HCT116 (cell line): ENCODE data around the gene INPP5B. TPM values are rescaled to one million over a fixed set of nuclear protein-coding genes. Genes with fewer than 3 reads are reported as not detected.

Experiments used
- ATAC-seq: fragments of 200-7000 bp; cut with Tn5 transposase; 2 replicates; pipeline ENCODE4 v1.9.1; 2020; ENCODE audit warnings: mild to moderate bottlenecking, moderate library complexity
- BruUV-seq: library from RNA; stranded (reverse); fragments of 400-500 nt; replicated peaks from 2 replicates; lab custom pipeline; 2021; lab: Mats Ljungman, UMichigan
- CTCF ChIA-PET: fragments of 300-600 bp; sonication (Branson Sonifier 250); formaldehyde crosslinking; loops from one replicate; lab custom pipeline; 2021; ENCODE audit warnings: antibody characterized with exemption; lab: Charles Lee
- POLR2A ChIA-PET: fragments of 300-600, 350-600 bp; sonication (Branson Sonifier 250); formaldehyde crosslinking; loops from one replicate; lab custom pipeline; 2021; ENCODE audit warnings: antibody characterized with exemption; lab: Charles Lee
- RAD21 ChIA-PET, 2 experiments: fragments of 300-600 bp; sonication (Branson Sonifier 250); formaldehyde crosslinking; loops; one replicate each; lab custom pipeline; 2023; ENCODE audit warnings: low total read pairs in 2 of 2; ENCODE audit not compliant: uncharacterized antibody in 2 of 2, unreplicated experiment in 2 of 2, low non-redundant PET in 1 of 2; lab: Charles Lee
- DNase-seq: peaks from one replicate; pipeline ENCODE4 v3.0.0-alpha.2; 2010; ENCODE audit warnings: low read depth, low spot score
- H2AFZ ChIP-seq: fragments of 200-600 bp; shearing (Covaris generic), sonication (generic); 2 replicates; pipeline ENCODE4 v1.6.1; 2017; ENCODE audit warnings: low read depth, mixed run types, mixed read lengths, antibody characterized with exemption, low read length; ENCODE audit not compliant: poor library complexity, severe bottlenecking
- H3K27ac ChIP-seq: 2 replicates; pipeline ENCODE4 v1.5.1; 2012; ENCODE audit warnings: low read depth, low read length
- H3K27me3 ChIP-seq: fragments of 200-600 bp; sonication (generic); 2 replicates; pipeline ENCODE4 v1.6.1; 2016; ENCODE audit warnings: mixed run types, low read length, mixed read lengths; ENCODE audit not compliant: insufficient read depth
- H3K36me3 ChIP-seq, 2 experiments: fragments of 200-500 bp in 1 of 2; fragments of 200-600 bp in 1 of 2; sonication (Bioruptor generic) in 1 of 2; sonication (generic) in 1 of 2; 2 replicates each; pipeline versions ENCODE4 v1.5.1 to v1.6.1; 2014 to 2016; ENCODE audit warnings: low read length in 2 of 2, inconsistent platforms in 1 of 2, mixed read lengths in 1 of 2, mixed run types in 1 of 2; ENCODE audit not compliant: insufficient read depth in 2 of 2, control insufficient read depth in 1 of 2
- H3K4me1 ChIP-seq, 2 experiments: fragments of 200-600 bp in 1 of 2; sonication (generic) in 1 of 2; 2 replicates each; pipeline versions ENCODE4 v1.5.1 to v1.6.1; 2012 to 2017; ENCODE audit warnings: low read length in 2 of 2, inconsistent platforms in 1 of 2, mild to moderate bottlenecking in 1 of 2, mixed read lengths in 1 of 2, mixed run types in 1 of 2, moderate library complexity in 1 of 2; ENCODE audit not compliant: insufficient read depth in 2 of 2, control insufficient read depth in 1 of 2
- H3K4me2 ChIP-seq: fragments of 200-600 bp; sonication (generic); 2 replicates; pipeline ENCODE4 v1.6.1; 2017; ENCODE audit warnings: mixed run types, low read length, mixed read lengths
- H3K4me3 ChIP-seq, 2 experiments: fragments of 200-600 bp in 1 of 2; sonication (generic) in 1 of 2; replicated peaks in 1 of 2; 2 replicates each; pipeline ENCODE4 v1.5.1; 2011 to 2016; ENCODE audit warnings: low read length in 2 of 2, control low read depth in 1 of 2, low read depth in 1 of 2, mild to moderate bottlenecking in 1 of 2, mixed read lengths in 1 of 2, mixed run types in 1 of 2
- H3K79me2 ChIP-seq: fragments of 200-600 bp; sonication (generic); 2 replicates; pipeline ENCODE4 v1.6.1; 2017; ENCODE audit warnings: mild to moderate bottlenecking, mixed run types, low read length, moderate library complexity, mixed read lengths; ENCODE audit not compliant: insufficient read depth
- H3K9ac ChIP-seq: fragments of 200-600 bp; sonication (generic); 2 replicates; pipeline ENCODE4 v1.6.1; 2016; ENCODE audit warnings: low read length, mixed read lengths
- H3K9me2 ChIP-seq: fragments of 200-600 bp; sonication (generic), shearing (Covaris generic); 2 replicates; pipeline ENCODE4 v1.6.1; 2017; ENCODE audit warnings: mixed run types, mild to moderate bottlenecking, moderate library complexity; ENCODE audit not compliant: insufficient read depth
- H3K9me3 ChIP-seq, 2 experiments: fragments of 200-500 bp in 1 of 2; fragments of 200-600 bp in 1 of 2; sonication (Bioruptor generic) in 1 of 2; sonication (generic) in 1 of 2; 2 replicates each; pipeline ENCODE4 v1.6.1; 2014 to 2017; ENCODE audit warnings: low read length in 2 of 2, mixed read lengths in 2 of 2, inconsistent platforms in 1 of 2, low read depth in 1 of 2, mild to moderate bottlenecking in 1 of 2, mixed run types in 1 of 2, moderate library complexity in 1 of 2; ENCODE audit not compliant: control insufficient read depth in 1 of 2, insufficient read depth in 1 of 2
- H4K20me1 ChIP-seq: fragments of 200-600 bp; sonication (generic), shearing (Covaris generic); 2 replicates; pipeline ENCODE4 v1.6.1; 2017; ENCODE audit warnings: mixed run types, mild to moderate bottlenecking, moderate library complexity; ENCODE audit not compliant: insufficient read depth
- CBX3 ChIP-seq: IDR thresholded peaks from 2 replicates; pipeline ENCODE4 v1.6.1; 2012; ENCODE audit warnings: low read depth
- CEBPB ChIP-seq: IDR thresholded peaks from 2 replicates; pipeline ENCODE4 v1.6.1; 2012; ENCODE audit warnings: low read depth
- EZH2 ChIP-seq: fragments of 200-600 bp; sonication (generic); IDR thresholded peaks from 2 replicates; pipeline ENCODE4 v1.6.1; 2017; ENCODE audit warnings: antibody characterized with exemption, mixed run types
- EZH2phosphoT487 ChIP-seq: fragments of 200-600 bp; IDR thresholded peaks from 2 replicates; pipeline ENCODE4 v1.6.1; 2018; ENCODE audit warnings: antibody characterized with exemption, borderline replicate concordance
- FOSL1 ChIP-seq: IDR thresholded peaks from 2 replicates; pipeline ENCODE4 v1.6.1; 2012; ENCODE audit warnings: low read depth
- JUND ChIP-seq: IDR thresholded peaks from 2 replicates; pipeline ENCODE4 v1.6.1; 2012
- POLR2AphosphoS5 ChIP-seq: IDR thresholded peaks from 2 replicates; pipeline ENCODE4 v1.6.1; 2011; ENCODE audit warnings: mild to moderate bottlenecking, low read depth, low read length, moderate library complexity
- RAD21 ChIP-seq: IDR thresholded peaks from 2 replicates; pipeline ENCODE4 v1.6.1; 2012; ENCODE audit warnings: low read depth, mild to moderate bottlenecking
- SP1 ChIP-seq: IDR thresholded peaks from 2 replicates; pipeline ENCODE4 v1.6.1; 2012; ENCODE audit warnings: low read depth
- SRF ChIP-seq: IDR thresholded peaks from 2 replicates; pipeline ENCODE4 v1.6.1; 2012; ENCODE audit warnings: low read depth
- TCF7L2 ChIP-seq: IDR thresholded peaks from 2 replicates; pipeline ENCODE4 v1.7.0; 2011; ENCODE audit warnings: borderline replicate concordance, inconsistent platforms; ENCODE audit not compliant: insufficient read depth, insufficient read length; ENCODE audit errors: extremely low read depth
- YY1 ChIP-seq: IDR thresholded peaks from 2 replicates; pipeline ENCODE4 v1.6.1; 2011; ENCODE audit warnings: low read length, low read depth, moderate library complexity, mild to moderate bottlenecking; ENCODE audit not compliant: insufficient replicate concordance; ENCODE audit errors: extremely low read depth
- ZFX ChIP-seq: fragments of 450-650 bp; IDR thresholded peaks from 2 replicates; pipeline ENCODE4 v1.6.1; 2017
- intact Hi-C: fragments of 100-400 bp; cut with micrococcal nuclease; formaldehyde crosslinking; loops from 2 replicates; pipeline ENCODE4 v1.10.0; 2022
- total RNA-seq: library from RNA; stranded (reverse); gene quantifications from one replicate; pipeline ENCODE4 v1.2.1, GENCODE V29; 2021; ENCODE audit not compliant: unreplicated experiment
- TF ChIP-seq, protein P1 (sequence below): IDR thresholded peaks from 2 replicates; pipeline ENCODE4 v1.6.1; 2011; ENCODE audit warnings: mild to moderate bottlenecking, low read length, moderate library complexity; ENCODE audit not compliant: insufficient replicate concordance; ENCODE audit errors: extremely low read depth
- TF ChIP-seq, protein P2 (sequence below): IDR thresholded peaks from 2 replicates; pipeline ENCODE4 v1.6.1; 2012

The INPP5B gene
- total RNA-seq, 1 experiment from 2014 or later, result 20.8 TPM

DNA sequence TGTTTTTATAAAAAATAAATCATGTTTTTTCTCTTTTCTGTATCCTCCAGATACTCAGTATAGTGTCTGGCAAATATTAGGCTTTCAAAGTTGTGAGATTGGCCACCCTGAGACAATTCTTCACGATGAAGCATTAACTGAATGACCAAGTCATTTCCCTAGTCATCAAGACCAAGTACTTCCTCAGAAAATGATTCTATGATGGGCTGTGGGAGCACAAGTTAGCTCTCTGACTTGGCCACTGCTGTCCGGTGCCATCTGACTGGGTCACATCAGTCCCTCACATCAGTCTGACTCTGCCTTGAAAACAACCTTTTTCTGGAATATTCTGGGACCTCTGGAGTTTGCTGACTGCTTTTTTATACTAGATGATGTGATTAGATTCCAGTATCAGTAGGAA is 125.4 kb downstream of the INPP5B start (continued):
- TF ChIP-seq TCF7L2, result no peak
- TF ChIP-seq RAD21, result no peak
- no peak for TF ChIP-seq YY1
- TF ChIP-seq, protein P1, sequence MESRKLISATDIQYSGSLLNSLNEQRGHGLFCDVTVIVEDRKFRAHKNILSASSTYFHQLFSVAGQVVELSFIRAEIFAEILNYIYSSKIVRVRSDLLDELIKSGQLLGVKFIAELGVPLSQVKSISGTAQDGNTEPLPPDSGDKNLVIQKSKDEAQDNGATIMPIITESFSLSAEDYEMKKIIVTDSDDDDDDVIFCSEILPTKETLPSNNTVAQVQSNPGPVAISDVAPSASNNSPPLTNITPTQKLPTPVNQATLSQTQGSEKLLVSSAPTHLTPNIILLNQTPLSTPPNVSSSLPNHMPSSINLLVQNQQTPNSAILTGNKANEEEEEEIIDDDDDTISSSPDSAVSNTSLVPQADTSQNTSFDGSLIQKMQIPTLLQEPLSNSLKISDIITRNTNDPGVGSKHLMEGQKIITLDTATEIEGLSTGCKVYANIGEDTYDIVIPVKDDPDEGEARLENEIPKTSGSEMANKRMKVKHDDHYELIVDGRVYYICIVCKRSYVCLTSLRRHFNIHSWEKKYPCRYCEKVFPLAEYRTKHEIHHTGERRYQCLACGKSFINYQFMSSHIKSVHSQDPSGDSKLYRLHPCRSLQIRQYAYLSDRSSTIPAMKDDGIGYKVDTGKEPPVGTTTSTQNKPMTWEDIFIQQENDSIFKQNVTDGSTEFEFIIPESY, result no peak
- TF ChIP-seq ZFX, result no peak

DNA sequence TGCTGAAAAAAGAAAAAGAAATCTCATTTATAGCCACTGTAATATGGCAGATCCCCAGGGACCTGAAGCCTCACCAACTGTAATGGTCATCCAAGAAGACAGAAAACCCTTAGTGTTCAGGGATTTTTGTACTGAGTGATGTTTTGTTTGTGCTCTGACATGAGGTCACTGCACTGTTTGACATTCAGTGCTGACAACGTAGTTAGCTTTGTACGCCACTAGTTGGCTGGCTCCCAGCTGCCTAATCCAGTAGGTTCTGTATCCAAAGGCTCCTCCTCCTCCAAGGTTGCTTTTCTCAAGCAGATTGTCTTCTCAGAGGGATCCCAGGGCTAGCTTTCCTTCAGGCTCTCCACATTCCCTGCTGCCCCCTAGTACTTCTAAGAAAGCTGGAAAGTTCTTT is 129.4 kb downstream of the INPP5B start:
- peak; percentile 63 for ATAC-seq
- Histone ChIP-seq H3K79me2 (no peaks in the 10 kb centered on the region), H3K4me2 (no peak overlapping the region), H3K9me3 (no peaks in the 10 kb centered on the region), H3K36me3 (peaks cover 29 to 32% of the 10 kb centered on the region in 2 experiments; a peak in 3 of 4 replicates), H3K4me3 (no peak overlapping the region), H3K9me2 (no peaks in the 10 kb centered on the region), H4K20me1 (no peaks in the 10 kb centered on the region), H3K4me1 (no peaks in the 10 kb centered on the region), H3K27me3 (no peaks in the 10 kb centered on the region), H2AFZ (no peak overlapping the region), H3K9ac (no peak overlapping the region), H3K27ac (no peak overlapping the region)
- BruUV-seq, result no TSS peak
- intact Hi-C loops, result no loop called here
- no peak for TF ChIP-seq TCF7L2
- TF ChIP-seq RAD21, result no peak
- TF ChIP-seq, protein P2, sequence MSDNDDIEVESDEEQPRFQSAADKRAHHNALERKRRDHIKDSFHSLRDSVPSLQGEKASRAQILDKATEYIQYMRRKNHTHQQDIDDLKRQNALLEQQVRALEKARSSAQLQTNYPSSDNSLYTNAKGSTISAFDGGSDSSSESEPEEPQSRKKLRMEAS, result no peak
- TF ChIP-seq ZFX, result no peak
- no peak for TF ChIP-seq FOSL1
- TF ChIP-seq EZH2phosphoT487, result no peak
- TF ChIP-seq CEBPB, result no peak
- TF ChIP-seq, protein P1, result no peak
- no peak for TF ChIP-seq CBX3
- TF ChIP-seq SRF, result no peak
- TF ChIP-seq JUND, result no peak
- no peak for TF ChIP-seq SP1
- TF ChIP-seq POLR2AphosphoS5, result no peak
- TF ChIP-seq EZH2, result no peak
- no peak for DNase-seq
- CTCF ChIA-PET, result no interaction called here
- RAD21 ChIA-PET, result no interaction called here
- POLR2A ChIA-PET, result no interaction called here
